A549 treated with CpdA at 1 μM for 4 hours (cell line): ENCODE measurements around the gene PRIM2. TPM values are rescaled to one million over a fixed set of nuclear protein-coding genes. Genes with fewer than 3 reads are reported as not detected.

Experiments
- total RNA-seq: library from RNA; stranded (reverse); fragments of 200-300 nt; extraction: Qiagen RNA extraction; gene quantifications from 5 replicates; pipeline ENCODE4 v1.2.3, GENCODE V29; 2022; ENCODE audit warnings: low read depth

Gene PRIM2
- 11.8 to 15.4 TPM (median 12.5 TPM) in 5 replicates for total RNA-seq

GRCh38 chr6:57317060-57317943, at the start of gene PRIM2:
Gene PRIM2 (plus strand): TSS chr6:57317630. CDS start chr6:57318446, 816 bp downstream.

Other genes starting within 250 kb of the PRIM2 start
- gene ZNF451, start 227.4 kb upstream of the PRIM2 start, total RNA-seq, result 7.3 to 12.0 TPM (median 8.1 TPM) in 5 replicates
- gene BAG2, start 145.3 kb upstream of the PRIM2 start, total RNA-seq, result 7.8 to 10.1 TPM (median 9.7 TPM) in 5 replicates
- gene RAB23, start 95.3 kb upstream of the PRIM2 start, total RNA-seq, result 6.9 to 8.3 TPM (median 7.4 TPM) in 5 replicates